CD4-positive, alpha-beta T cell treated with Interleukin-2 at 100 ng/mL for 4 hours (primary cell): ENCODE results near the gene NPSR1.
"Not testable (repeated sequence)": the region's sequence is repeated elsewhere in the genome, so short reads cannot be mapped to it uniquely, and the experiment has no call there.

Experiments
- DNase-seq: peaks from one replicate; pipeline ENCODE4 v3.0.0-alpha.2; 2020; ENCODE audit warnings: low spot score

Gene NPSR1

GRCh38 chr7:34869057-34869456 lies 211.0 kb downstream of the NPSR1 start:
- no peak for DNase-seq

- not testable (repeated sequence) for DNase-seq
These were observed 212.0 kb downstream of the NPSR1 start for GRCh38 chr7:34870041-34870440.

GRCh38 chr7:34874329-34874728 lies 216.3 kb downstream of the NPSR1 start:
- DNase-seq, result not testable (repeated sequence)

- no peak for DNase-seq
These were observed 217.5 kb downstream of the NPSR1 start for GRCh38 chr7:34875481-34875880.

GRCh38 chr7:34878944-34879735 lies 221.1 kb downstream of the NPSR1 start:
- DNase-seq, result not testable (repeated sequence)

- DNase-seq, result no peak
These were observed 221.9 kb downstream of the NPSR1 start for GRCh38 chr7:34879871-34880270.

GRCh38 chr7:34883855-34884254 lies 225.8 kb downstream of the NPSR1 start:
- not testable (repeated sequence) for DNase-seq

- DNase-seq, result no peak
These were observed 228.8 kb downstream of the NPSR1 start for GRCh38 chr7:34886856-34887255.

GRCh38 chr7:34889951-34890350 lies 231.9 kb downstream of the NPSR1 start:
- no peak for DNase-seq

GRCh38 chr7:34895202-34895601 lies 237.2 kb downstream of the NPSR1 start:
- DNase-seq, result no peak
